LNCAP (cell line): ENCODE results near the gene IFI6.

Source experiments
- CTCF ChIP-seq: fragments of 450-650 bp; IDR thresholded peaks from 2 replicates; pipeline ENCODE4 v1.5.1; 2017; ENCODE audit warnings: mild to moderate bottlenecking

The IFI6 gene

GRCh38 chr1:27644369-27645070, 27.5 kb downstream of the IFI6 start:
- no peak for TF ChIP-seq CTCF

GRCh38 chr1:27643600-27644368, 28.2 kb downstream of the IFI6 start:
- TF ChIP-seq CTCF, result peak; percentile 39

- no peak for TF ChIP-seq CTCF
Measured at GRCh38 chr1:27638805-27639204, 33.2 kb downstream of the IFI6 start.

GRCh38 chr1:27638047-27638734, 33.8 kb downstream of the IFI6 start:
- no peak for TF ChIP-seq CTCF

- no peak for TF ChIP-seq CTCF
Measured at GRCh38 chr1:27635396-27636142, 36.4 kb downstream of the IFI6 start.

- TF ChIP-seq CTCF, result no peak
Measured at GRCh38 chr1:27634985-27635367, 37.0 kb downstream of the IFI6 start, which contains the start of gene FGR. Gene FGR, minus strand, starts transcription at chr1:27635185. Its CDS starts 11,269 bp downstream, at chr1:27623916.
